Measurements from ENCODE around the gene YWHAB.

YWHAB gene

GRCh38 chr20:44916586-44916985 lies 31.1 kb downstream of the YWHAB start:
- no peak for FAIRE-seq

GRCh38 chr20:44917399-44917798 lies 31.9 kb downstream of the YWHAB start:
- FAIRE-seq: no peak

DNA sequence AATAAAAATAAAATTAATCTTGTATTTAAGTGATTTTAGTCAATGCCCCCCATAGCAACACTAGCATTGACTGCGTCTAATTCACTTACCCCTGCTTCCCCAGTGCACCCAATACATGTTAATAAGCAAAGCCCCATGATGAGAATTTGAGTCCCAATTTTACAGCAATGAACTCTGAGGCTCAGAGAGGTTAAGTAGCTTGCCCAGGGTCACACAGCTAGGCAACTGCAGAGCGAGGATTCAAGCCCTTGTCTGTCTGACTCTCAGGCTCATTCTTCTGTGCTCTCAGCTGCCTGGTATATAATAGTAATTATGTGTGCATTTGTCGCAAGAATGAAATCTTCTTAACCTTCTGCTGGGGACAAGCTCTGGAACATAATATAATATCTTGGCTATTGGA lies 32.8 kb downstream of the YWHAB start:
- no peak for FAIRE-seq

DNA sequence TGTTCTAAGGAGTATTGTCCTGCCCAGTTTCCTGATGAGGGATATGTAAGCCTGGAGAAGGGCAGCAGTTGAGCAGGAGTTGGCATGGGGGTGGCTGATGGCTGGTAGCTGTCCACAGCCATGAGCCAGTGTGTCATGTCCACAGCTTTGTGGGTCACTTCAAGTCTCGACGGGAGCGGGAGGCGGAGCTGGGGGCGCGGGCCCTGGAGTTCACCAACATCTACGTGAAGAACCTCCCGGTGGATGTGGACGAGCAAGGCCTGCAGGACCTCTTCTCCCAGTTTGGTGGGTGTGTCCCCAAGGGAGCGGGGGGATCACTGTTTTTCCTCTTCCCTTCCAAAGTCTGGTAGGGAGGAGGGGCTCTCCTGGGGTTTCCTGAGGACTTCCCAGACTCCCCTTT lies 33.3 kb downstream of the YWHAB start:
- no peak for FAIRE-seq

GRCh38 chr20:44921447-44921846 lies 35.9 kb downstream of the YWHAB start:
- no peak for FAIRE-seq

- no peak for FAIRE-seq
These were observed 39.0 kb downstream of the YWHAB start for GRCh38 chr20:44924541-44924940.

GRCh38 chr20:44928595-44928994 lies 43.1 kb downstream of the YWHAB start:
- FAIRE-seq: no peak

- no peak for FAIRE-seq
These were observed 45.1 kb downstream of the YWHAB start for GRCh38 chr20:44930517-44931168.

DNA sequence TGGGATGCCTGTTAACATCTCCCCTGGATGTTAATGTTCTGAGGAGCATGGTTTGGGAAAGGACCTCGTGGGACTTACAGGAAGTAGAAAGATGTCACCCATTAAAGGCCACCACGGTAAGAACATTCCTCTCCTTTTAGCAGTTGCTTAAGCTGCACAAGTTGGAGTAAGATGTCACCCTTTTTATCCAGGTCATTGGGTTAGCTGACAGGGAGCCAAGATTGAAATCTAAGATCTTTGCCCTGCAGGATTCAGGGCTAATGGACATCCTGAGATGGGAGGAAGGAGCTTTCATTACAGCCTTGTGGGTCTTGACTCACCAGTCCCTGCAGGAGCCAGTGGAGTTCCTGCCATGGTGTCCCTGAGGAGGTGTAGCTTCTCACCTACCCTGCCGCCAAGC lies 46.4 kb downstream of the YWHAB start:
- no peak for FAIRE-seq

DNA sequence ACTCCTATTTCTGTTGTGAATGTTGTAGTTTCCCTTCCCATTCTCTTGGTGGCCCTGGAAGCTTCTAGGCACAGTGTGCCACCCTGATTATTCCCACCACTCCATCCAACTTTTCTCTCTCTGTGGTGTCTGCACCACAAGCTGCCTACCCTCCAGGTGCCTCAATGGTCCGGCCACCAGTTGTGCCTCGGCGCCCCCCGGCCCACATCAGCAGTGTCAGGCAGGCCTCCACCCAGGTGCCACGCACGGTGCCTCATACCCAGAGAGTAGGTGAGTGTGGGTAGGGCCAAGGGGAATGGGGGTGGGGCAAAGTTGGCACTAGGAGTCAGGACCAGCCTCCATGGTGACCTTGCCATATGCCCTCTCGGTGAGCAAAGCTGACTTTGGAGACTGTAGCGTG lies 47.4 kb downstream of the YWHAB start:
- FAIRE-seq: no peak

GRCh38 chr20:44936510-44936909 lies 51.0 kb downstream of the YWHAB start:
- no peak for FAIRE-seq

- no peak for FAIRE-seq
These were observed 53.1 kb downstream of the YWHAB start for GRCh38 chr20:44938637-44939036.

DNA sequence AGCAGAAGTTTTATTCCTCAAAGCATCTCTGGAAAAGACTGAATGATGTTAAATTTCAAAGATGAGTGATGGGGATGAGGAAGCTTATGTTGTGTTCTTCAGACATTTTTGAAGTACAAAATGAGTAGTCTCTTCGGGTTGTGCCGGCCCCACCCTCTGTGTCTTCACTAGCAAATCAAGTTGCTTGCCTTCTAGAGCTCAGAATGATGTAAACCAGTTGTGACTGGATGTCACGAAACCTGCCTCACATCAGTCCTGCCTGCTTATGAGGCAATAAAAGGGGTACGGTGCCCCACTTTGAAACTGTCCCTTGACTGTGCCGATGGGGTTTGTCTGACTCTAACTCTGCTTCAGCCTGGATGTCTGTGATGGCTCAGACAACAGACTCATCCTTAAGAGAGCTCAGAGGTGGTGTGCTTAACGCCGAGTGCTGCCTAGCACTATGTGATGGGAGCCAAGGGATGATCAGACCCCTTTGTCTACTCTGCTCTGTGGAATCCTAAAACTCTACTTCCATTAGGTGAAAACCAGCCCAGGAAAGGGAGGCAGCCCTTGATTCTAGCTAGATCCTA lies 55.7 kb downstream of the YWHAB start:
- no peak for FAIRE-seq

DNA sequence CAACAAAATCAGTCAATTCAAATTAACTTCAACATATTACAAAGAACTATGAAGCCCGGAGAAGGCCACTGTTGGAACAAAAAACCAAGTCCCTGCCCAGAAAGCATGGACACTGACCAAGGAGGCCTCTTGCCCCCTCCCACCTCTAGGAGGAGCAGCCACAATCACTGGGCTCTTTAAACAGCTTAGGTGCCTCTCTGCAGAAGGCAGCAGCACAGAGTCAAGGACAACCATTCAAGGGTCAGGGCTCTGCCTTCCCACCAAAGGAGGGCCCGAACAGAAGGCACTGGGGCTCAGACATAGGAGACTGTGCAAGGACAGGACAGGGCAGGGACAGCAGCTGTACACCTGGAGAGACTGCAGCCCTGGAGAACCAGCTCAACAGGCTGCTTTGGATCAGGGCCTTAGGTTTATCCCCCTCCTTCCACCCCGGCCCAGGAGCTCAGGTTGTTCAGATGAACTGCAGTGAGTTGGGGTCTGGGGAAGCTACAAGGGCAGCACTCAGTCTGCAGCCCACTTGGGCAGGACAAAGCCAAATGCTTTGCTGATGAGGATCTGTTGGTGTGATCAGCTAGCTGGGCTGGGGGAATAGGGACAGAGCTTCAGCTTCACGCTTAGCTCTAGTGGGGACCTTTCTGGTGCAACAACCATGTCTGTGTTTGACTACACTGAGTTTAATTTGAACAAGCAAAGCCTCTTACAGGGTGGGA lies 56.9 kb downstream of the YWHAB start:
- FAIRE-seq: no peak

DNA sequence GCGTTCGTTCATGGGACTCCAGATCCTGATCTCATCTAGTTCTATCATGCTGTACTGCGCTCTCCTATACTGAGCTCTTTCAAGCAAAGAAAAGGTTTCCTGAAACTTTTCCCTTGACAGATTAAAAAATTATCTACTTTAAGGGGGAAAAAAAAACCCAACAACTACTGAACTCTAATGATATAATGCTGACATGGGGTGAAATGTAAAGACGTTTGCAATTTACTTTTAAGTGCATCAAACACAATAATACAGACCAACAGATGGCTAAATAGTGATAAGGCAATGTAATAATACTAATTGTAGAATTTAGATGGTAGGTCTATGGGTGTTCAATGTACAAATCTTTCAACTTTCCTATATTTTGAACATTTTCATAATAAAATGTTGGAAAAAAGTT lies 58.3 kb downstream of the YWHAB start:
- FAIRE-seq: no peak

DNA sequence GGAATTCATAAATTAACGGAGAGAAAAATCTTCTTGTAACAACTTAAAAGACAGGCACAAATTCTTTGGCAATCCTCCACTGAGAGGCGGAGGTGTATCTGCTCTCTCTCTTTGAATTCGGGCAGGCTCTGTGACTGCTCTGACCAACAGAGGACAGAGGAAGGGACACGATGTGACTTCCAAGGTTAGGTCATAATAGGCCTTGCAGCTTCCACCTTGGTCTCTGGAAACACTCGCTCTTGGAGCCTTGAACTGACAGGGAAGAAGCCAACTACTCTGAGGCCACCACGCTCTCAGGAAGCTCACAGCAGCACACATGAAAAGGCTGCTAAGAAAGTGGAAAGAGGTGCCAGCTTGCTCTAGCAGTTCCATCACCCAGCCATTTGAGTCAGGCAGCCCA lies 59.8 kb downstream of the YWHAB start:
- FAIRE-seq: no peak

GRCh38 chr20:44946271-44946852 lies 60.9 kb downstream of the YWHAB start:
- FAIRE-seq: no peak

DNA sequence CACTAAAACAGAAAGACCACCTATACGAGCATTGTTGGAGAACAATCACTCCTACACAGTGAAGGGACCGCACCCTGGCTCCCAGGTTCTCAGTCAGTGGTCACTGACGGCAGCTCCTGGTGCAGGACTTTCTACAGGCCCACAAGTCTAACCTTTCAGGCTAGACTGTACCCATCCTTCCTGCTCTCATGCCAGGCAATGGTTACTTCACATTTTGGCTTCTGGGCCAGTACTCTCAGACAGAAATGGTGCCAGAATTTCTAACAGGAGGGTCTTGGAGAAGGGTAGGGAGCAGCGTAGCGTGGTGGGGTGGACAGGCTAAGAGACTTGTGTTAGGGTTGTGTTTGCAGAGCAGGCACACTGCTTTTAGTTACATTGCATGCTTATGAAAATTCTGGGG lies 62.6 kb downstream of the YWHAB start:
- FAIRE-seq: no peak

DNA sequence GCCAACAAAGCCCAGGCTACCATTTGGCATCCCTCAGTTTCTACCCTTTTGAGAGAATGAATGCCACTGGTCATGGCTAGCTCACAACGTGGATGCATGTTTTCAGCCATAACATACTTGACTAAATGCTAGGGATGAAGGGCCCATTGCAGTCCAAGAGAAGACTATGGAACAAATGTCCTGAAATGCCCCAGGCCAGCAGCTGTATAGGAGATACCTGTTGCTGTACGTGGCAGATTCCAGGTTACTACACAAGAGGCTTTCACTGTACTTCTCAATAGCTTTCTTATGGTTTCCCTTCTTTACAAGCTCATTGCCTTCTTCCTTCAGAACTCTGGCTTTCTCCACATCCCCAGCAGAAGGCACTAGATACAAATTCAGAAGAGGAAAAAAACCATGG lies 63.0 kb downstream of the YWHAB start:
- no peak for FAIRE-seq

- FAIRE-seq: no peak
These were observed 64.9 kb downstream of the YWHAB start for GRCh38 chr20:44950368-44950767.

DNA sequence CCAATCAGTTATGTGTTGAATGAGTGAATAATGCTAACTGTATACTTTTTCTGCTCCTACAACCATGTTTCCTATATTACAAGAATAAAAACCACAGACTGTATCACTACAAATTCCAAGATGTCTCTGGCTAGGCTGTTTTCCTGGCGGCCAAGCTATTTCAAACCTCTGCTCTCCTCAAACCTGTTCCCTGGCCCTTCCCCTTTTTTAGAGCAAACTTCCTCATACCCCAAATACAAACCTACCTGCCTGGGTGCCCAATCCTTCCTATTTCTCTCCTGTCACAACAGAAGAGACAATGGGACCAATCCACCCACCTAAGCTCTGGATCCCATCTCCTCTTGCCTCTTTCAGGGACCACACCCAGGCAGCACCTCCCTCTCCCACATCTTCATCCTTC lies 67.2 kb downstream of the YWHAB start:
- no peak for FAIRE-seq

- no peak for FAIRE-seq
These were observed 68.7 kb downstream of the YWHAB start for GRCh38 chr20:44954211-44954610.

DNA sequence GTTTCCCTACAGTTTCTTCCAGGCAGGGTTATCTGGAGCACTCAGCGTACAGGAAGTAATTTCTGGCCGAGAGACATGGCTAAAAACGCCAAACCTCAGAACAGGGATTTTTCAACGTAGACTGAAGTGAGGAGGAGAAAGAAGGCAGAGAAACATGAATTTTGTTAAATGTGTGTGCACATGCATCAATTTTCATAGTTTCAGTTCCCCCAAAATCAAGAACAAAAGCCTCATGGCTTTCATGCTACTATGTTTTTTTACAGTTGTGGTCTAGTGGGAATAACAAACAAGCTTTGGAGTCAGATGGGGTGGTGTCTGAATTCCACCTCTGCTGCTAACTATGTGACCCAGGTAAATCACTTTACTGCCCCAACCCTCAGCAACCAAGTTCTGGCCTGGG lies 69.8 kb downstream of the YWHAB start:
- no peak for FAIRE-seq

- no peak for FAIRE-seq
These were observed 70.9 kb downstream of the YWHAB start for GRCh38 chr20:44956410-44956809.

All from colon (tissue), 2 donors.